H1 (cell line): ENCODE results near the gene CRBN. TPM values are rescaled to one million over a fixed set of nuclear protein-coding genes. Genes with fewer than 3 reads are reported as not detected.

Experiments
- CBX5 ChIP-seq: fragments of 300-800, 300-1000 bp; sonication (generic); IDR thresholded peaks from 2 replicates; pipeline ENCODE4 v1.7.1; 2016; ENCODE audit warnings: antibody characterized with exemption, low read length, low read depth
- RNF2 ChIP-seq: fragments of 200-900, 300-1000 bp; sonication (generic); IDR thresholded peaks from 2 replicates; pipeline ENCODE4 v1.7.1; 2016; ENCODE audit warnings: borderline replicate concordance, low read depth, mild to moderate bottlenecking, antibody characterized with exemption, low read length; ENCODE audit not compliant: poor library complexity, severe bottlenecking; ENCODE audit errors: missing control alignments
- SUZ12 ChIP-seq: fragments of 200-600 bp; sonication (generic); IDR thresholded peaks from 2 replicates; pipeline ENCODE4 v1.6.1; 2012; ENCODE audit warnings: mild to moderate bottlenecking, inconsistent platforms, low read length, moderate library complexity, mixed read lengths
- polyA plus RNA-seq, 7 experiments: library from polyadenylated mRNA; depleted of rRNA in 3 of 7; stranded (reverse) in 5 of 7; unstranded in 2 of 7; fragments of >200 nt in 5 of 7; fragments of 200-250 nt in 2 of 7; gene quantifications; 1 replicate in 5 of 7; 2 replicates in 1 of 7; 4 replicates in 1 of 7; pipeline versions ENCODE4 v1.2.1 to v1.2.3, GENCODE V29; 2011 to 2013; ENCODE audit warnings: missing spikeins in 2 of 7, mixed read lengths in 2 of 7
- total RNA-seq: library from RNA; stranded (reverse); fragmentation: NEBNext Ultra II Directional; extraction: Animal tissue kit (Norgen Biotek cat#: 25700); gene quantifications from 2 replicates; pipeline ENCODE4 v1.2.1, GENCODE V29; 2021

CRBN gene
- total and polyA plus RNA-seq, 2 of the 8 experiments (the other 6 are each of a cell fraction or from before 2014, with no cell fraction given) = 13.4 to 30.3 TPM

GRCh38 chr3:3172627-3173026 lies 6.9 kb downstream of the CRBN start (continued):
- TF ChIP-seq SUZ12 (no peak), CBX5 (no peak), RNF2 (no peak)
